Stimulated activated CD4-positive, alpha-beta T cell treated with anti-CD3 and anti-CD28 coated beads, Interleukin-12 subunit alpha, Interleukin-12 subunit beta, amount 100 ng/mL, for 48 hours (primary cell): ENCODE data around the gene SELENOO.

Source experiments
- DNase-seq, 3 donors: peaks; one replicate each; pipeline ENCODE4 v3.0.0-alpha.2; 2020; ENCODE audit warnings: low read depth in 2 of 3, low spot score in 1 of 3

Gene SELENOO

GRCh38 chr22:50171319-50171964 is 29.4 kb upstream of the SELENOO start:
- DNase-seq, result no peak

GRCh38 chr22:50171965-50172421 is 28.8 kb upstream of the SELENOO start:
- no peak for DNase-seq

GRCh38 chr22:50173311-50173982 is 27.4 kb upstream of the SELENOO start:
- DNase-seq, result no peak

DNA sequence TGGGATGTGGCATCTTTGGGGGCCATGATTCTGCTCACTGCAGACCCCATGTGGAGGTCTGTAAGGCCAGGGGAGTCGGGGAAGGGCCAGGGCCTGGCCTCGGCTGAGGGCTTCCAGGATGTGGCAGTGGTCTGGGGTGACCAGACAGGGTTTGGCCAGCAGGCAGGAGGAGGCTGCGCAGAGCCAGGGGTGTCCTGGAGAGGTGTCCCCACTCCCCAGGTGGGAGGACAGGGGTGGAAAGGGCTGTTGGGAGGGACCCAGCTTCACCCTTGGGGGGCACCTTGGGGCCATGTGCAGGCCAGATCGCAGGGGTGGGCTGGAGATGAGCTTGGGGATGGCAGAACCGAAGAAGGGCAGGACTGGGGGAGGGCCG is 26.8 kb upstream of the SELENOO start:
- no peak for DNase-seq

DNA sequence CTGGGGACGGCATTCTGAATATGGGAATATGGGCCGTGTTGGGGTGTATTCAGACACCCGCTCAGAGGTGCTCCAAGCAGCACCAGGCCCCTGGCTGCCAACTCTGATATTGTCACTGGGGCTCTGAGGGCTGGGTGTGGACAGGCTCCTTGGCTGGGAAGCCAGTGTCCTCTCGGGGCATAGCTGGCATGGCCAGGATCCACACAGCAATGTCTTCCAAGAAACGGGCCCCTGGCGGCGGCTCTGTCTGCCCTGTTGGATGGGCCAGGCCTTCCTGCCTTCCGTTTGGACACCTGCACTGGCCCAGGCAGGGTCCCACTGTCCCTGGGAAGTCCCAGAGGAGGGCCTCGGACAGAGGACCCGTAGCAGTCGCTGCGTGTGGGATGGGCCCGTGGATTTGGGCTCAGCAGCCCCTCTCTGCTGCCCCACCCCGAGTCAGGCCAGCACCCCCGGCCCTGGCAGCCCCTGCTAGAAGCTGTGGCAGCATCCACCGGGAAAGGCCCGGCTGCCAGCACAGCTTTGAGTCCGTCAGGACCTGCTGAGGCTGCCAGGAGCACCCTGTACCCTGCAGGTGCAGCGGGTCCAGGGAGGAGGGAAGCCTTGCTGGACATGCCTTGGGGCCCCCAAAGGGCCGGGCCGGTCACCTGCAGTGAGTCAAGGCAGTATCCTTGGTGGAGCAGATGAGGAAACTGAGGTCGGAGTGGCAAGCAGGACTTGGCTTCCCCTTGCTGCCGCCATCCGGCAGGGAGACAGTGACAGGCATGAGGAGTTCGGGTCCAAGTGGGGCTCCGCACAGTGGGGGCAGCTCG is 26.2 kb upstream of the SELENOO start:
- no peak for DNase-seq

DNA sequence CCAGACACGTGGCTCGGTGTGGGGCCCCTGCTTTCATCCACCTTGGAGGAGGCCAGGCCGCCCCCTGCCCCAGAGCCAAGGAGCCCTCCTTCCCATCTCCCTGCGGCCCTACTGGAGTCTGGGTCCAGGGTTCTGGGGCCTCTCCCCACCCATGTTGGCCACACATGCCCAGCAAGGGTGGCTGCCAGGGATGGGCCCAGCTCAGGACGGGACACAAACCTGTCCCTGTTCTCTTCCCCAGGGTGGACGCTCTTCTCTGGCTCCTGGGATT is 25.7 kb upstream of the SELENOO start:
- no peak for DNase-seq

DNA sequence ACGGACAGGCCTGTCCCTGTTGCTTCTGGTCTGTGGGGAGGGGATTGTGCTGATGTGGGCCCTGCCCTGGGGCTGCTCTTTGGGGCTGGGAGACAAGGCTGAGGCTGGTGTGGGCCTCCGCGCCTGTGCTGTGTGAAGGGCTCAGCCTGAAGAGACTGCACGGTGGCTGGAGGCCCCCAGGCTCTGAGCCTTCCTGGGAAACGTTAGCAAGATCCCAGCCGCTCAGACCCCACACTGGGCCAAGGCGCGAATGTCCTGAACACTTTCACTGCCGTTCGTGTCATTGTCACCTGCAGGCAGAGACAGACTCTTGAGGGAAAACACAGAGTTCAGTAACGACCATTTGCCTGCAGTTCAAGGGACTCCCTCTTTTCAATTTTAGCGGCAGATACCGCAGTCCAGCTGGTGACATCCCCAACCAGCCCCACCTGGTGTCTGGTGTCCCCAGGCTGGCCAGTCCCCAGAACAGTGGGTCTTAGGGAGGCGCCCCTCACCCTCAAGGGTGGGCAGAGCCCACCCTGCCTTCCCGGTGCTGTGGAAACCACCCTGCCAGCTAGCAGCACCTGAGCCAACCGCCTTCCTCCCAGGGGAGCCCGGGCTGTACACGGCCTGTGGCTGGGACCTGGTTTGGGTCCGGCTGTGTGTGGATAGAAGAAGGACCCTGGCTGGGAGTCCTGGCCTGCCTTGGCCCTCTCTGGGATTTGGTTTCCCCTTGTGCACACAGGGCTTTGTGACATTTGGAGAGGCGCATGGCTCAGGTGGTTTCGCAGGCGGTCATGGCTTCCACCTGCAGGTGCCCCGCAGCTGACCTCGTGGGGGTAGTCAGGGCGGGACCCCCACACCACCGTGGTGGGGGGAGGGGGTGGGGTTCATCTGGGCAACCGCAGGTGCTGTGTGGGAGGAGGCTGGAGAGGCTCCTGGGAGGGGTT is 24.6 kb upstream of the SELENOO start:
- DNase-seq, result no peak

GRCh38 chr22:50176850-50177536 is 23.8 kb upstream of the SELENOO start:
- DNase-seq, result no peak

DNA sequence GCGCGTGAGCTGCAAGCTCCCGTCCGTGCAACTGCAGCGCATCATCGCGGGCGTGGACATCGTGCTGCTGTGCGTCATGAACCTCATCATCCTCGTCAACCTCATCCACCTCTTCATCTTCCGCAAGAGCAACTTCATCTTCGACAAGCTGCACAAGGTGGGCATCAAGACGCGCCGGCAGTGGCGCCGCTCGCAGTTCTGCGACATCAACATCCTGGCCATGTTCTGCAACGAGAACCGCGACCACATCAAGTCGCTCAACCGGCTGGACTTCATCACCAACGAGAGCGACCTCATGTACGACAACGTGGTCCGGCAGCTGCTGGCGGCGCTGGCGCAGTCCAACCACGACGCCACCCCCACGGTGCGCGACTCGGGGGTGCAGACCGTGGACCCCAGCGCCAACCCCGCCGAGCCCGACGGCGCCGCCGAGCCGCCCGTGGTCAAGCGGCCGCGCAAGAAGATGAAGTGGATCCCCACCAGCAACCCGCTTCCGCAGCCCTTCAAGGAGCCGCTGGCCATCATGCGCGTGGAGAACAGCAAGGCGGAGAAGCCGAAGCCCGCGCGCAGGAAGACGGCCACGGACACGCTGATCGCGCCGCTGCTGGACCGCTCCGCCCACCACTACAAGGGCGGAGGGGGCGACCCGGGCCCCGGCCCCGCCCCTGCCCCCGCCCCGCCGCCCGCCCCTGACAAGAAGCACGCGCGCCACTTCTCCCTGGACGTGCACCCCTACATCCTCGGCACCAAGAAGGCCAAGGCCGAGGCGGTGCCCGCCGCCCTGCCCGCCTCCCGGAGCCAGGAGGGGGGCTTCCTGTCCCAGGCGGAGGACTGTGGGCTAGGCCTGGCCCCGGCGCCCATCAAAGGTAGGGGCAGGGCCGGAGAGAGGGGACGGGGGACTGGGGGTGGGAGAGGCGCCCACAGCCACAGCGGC is 23.0 kb upstream of the SELENOO start:
- DNase-seq, result no peak

DNA sequence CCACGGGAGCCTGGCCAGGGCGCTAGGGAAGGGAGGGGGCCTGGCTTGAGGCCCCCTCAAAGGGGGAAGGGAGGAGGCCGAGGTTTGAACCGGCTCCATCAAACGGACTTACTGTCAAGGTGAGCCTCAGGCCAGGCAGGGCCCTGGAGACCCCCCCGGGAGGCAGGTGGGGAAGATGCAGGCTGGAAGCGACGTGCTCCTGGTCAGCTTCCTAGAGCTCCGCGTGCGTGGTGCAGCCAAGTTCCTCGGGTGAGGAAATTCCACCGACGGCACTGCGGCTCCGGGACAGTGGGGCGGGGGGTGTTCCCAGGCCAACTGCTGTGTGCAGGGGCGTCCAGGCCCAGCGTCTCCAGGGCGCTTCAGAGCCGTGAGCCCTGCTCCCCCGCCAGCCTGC is 22.3 kb upstream of the SELENOO start:
- no peak for DNase-seq

DNA sequence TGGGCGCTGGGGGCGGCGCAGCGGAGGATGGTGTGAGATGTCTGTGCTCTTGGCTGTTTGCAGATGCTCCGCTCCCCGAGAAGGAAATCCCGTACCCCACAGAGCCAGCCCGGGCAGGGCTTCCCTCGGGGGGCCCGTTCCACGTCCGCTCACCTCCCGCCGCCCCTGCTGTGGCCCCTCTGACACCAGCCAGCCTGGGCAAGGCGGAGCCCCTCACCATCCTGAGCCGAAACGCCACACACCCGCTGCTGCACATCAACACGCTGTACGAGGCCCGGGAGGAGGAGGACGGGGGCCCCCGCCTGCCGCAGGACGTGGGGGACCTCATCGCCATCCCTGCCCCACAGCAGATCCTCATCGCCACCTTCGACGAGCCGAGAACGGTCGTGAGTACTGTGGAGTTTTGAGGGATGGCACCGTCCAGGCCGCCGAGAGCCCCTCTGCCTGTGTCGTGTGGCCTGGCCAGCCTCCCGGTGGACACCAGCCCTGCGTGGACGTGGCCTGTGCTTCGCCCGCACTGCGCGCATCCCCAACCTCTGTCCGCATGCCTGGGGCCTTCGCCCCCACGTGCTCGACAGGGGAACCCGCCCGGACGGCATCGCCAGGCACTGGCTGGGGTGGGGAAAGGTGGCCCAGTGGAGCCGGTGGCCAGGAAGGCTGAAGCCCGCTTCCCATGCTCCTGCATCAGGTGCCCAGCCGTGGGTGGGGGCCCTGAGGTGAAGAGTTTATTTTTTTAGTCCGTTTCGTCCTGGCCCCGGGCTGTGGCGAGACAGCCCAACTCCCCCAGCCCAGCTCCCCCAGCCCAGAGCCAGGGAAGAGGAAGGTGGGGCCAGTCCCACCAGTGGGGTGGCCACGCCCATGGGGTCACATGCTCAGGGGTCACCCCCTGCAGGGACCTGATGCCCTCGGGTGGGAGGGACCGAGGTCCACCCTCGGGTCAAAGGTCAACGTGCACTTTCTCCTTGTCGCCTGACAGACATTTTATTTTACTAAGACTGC is 21.6 kb upstream of the SELENOO start:
- DNase-seq, result no peak

- DNase-seq, result no peak
These were observed 20.7 kb upstream of the SELENOO start for GRCh38 chr22:50179937-50180726.

DNA sequence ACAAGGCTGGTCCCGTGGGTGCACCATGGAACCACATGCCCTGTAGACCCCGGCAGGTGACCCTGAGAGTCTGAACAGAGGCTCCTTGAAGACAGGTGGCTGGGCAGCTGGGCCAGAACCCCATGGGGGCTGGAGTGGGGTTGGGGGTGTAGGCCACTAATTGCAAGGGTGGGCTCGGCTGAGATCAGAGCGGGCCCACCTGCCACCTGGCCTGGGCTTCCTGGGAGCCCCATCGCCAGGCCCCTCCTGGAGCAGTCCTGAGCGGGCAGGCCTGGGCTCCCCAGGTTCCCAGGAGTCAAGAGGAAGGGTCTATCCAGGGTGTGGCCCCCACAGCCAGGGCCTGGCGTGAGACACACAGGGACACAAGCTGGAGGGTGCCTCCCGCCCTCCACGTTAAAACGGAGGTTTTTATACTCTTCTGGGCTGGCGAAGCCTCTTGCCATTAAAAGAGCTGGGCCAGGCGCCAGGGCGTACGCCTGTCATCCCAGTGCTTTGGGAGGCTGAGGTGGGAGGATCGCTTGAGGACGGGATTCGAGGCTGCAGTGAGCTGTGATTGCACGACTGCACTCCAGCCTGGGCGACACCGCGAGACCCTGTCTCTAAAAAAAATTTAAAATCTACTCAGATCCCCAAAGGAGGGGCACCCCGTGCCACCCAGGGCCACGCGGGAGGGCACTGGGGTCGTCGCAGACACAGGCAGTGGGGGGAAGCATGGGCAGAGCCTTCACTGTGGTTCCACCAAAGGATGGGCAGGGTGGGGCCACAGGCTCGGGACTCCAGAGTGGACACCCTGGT is 19.9 kb upstream of the SELENOO start:
- DNase-seq, result no peak

DNA sequence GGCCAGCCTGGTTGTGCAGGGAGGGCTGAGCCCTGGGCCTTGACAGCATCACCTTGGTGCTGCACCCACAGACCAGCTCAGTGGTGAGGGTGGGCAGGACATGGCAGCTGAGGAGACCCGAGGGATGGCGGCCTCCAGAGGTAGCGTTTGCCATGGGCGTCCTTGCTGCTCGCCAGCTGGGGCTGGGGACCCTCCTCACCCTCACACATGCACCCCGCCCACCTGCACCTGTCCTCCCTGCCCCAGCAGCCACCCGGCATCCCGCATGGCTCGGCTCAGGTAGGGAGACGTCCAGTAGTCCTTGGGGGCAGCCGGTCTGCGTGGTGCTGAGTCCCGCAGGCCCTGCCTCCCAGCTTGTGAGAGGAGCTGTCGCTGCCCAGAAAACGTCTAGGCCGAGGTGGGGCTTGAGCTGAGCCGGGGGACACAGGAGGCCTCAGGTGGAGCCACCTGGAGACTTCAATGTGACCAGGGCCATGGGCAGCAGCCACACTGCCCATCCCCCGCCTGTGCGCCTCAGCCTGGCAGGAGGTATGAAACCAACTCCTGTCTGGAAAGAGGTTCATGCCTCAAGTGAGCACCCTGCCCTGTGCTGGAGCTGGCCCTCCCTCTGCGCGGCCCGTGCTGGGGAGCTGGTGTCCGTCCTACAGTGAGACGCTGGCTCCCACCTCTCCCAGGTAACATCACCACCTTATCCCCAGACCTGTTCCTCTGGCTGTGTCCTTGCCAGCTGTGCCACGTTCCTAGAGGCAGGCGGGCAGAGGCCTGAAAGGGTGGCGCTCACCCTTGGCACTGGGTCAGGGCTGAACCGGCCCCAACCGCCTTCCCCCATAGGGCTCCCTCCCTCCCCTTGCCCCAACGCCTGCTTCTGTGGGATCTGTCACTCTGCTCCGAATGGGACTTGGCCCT is 18.4 kb upstream of the SELENOO start:
- no peak for DNase-seq

GRCh38 chr22:50183141-50183971 is 17.5 kb upstream of the SELENOO start:
- no peak for DNase-seq
